HPDE6-E6E7 (cell line): Measurements from ENCODE around the gene SNRNP25.
"Not testable (repeated sequence)": the region's sequence is repeated elsewhere in the genome, so short reads cannot be mapped to it uniquely, and the experiment has no call there.

ENCODE experiments used
- DNase-seq: peaks from one replicate; pipeline ENCODE4 v3.0.0; 2011; ENCODE audit warnings: missing footprints; ENCODE audit errors: extremely low spot score

The SNRNP25 gene

GRCh38 chr16:53346-54236, at the start of gene SNRNP25, which contains the start of gene POLR3K:
SNRNP25 (plus strand) TSS chr16:53828; CDS start chr16:54017, 189 bp downstream.
POLR3K (minus strand) TSS chr16:53608; CDS start chr16:53586, 22 bp downstream.
- DNase-seq, result peak; percentile 98

GRCh38 chr16:9903-10665, 43.5 kb upstream of the SNRNP25 start:
- no peak for DNase-seq

- not testable (repeated sequence) for DNase-seq
Measured at GRCh38 chr16:10772-11171, 42.9 kb upstream of the SNRNP25 start.

GRCh38 chr16:17062-17765, 36.4 kb upstream of the SNRNP25 start:
- not testable (repeated sequence) for DNase-seq

- not testable (repeated sequence) for DNase-seq
Measured at GRCh38 chr16:20886-21285, 32.7 kb upstream of the SNRNP25 start.

- not testable (repeated sequence) for DNase-seq
Measured at GRCh38 chr16:24151-24550, 29.5 kb upstream of the SNRNP25 start.

- DNase-seq, result not testable (repeated sequence)
Measured at GRCh38 chr16:25926-26348, 27.7 kb upstream of the SNRNP25 start.

- DNase-seq, result not testable (repeated sequence)
Measured at GRCh38 chr16:30627-31026, 23.0 kb upstream of the SNRNP25 start.

GRCh38 chr16:33154-33876, 20.3 kb upstream of the SNRNP25 start:
- DNase-seq, result not testable (repeated sequence)

GRCh38 chr16:33877-34647, 19.6 kb upstream of the SNRNP25 start:
- no peak for DNase-seq

- no peak for DNase-seq
Measured at GRCh38 chr16:34648-34987, 19.0 kb upstream of the SNRNP25 start.

- no peak for DNase-seq
Measured at GRCh38 chr16:35011-35677, 18.5 kb upstream of the SNRNP25 start.

GRCh38 chr16:35678-36305, 17.8 kb upstream of the SNRNP25 start:
- no peak for DNase-seq

- no peak for DNase-seq
Measured at GRCh38 chr16:36336-36984, 17.2 kb upstream of the SNRNP25 start.

GRCh38 chr16:37511-37910, 16.1 kb upstream of the SNRNP25 start:
- DNase-seq, result no peak

- not testable (repeated sequence) for DNase-seq
Measured at GRCh38 chr16:38206-38605, 15.4 kb upstream of the SNRNP25 start.

GRCh38 chr16:38941-39892, 14.4 kb upstream of the SNRNP25 start:
- peak; percentile 40 for DNase-seq
